HG03439 (cell line): ENCODE measurements around the gene HOXA2.
A peak's percentile ranks its signal among the peaks of the same experiment; 100 is the strongest.

ENCODE experiments used
- ATAC-seq: cut with Tn5 transposase; IDR thresholded peaks from one replicate; pipeline ENCODE4 v1.9.1; 2021; ENCODE audit warnings: mild to moderate bottlenecking, moderate library complexity; ENCODE audit not compliant: unreplicated experiment

HOXA2 gene

GRCh38 chr7:27102581-27103442, at the start of gene HOXA2:
Gene HOXA2, minus strand, starts transcription at chr7:27102683. Its CDS starts 183 bp downstream, at chr7:27102500.
- no peak for ATAC-seq

- ATAC-seq: no peak
Observed at GRCh38 chr7:27151341-27151930, 49.0 kb upstream of the HOXA2 start.

GRCh38 chr7:27150568-27151340, 48.3 kb upstream of the HOXA2 start:
- ATAC-seq: peak; percentile 72

GRCh38 chr7:27149842-27150567, 47.5 kb upstream of the HOXA2 start:
- no peak for ATAC-seq

GRCh38 chr7:27148756-27149641, 46.5 kb upstream of the HOXA2 start:
- no peak for ATAC-seq

- ATAC-seq: no peak
Observed at GRCh38 chr7:27148031-27148755, 45.7 kb upstream of the HOXA2 start.

- no peak for ATAC-seq
Observed at GRCh38 chr7:27147199-27148030, 44.9 kb upstream of the HOXA2 start, which contains the start of gene HOXA6. Gene HOXA6, minus strand, starts transcription at chr7:27147774. Its CDS starts 25 bp downstream, at chr7:27147749.

GRCh38 chr7:27146491-27147198, 44.2 kb upstream of the HOXA2 start:
- no peak for ATAC-seq

- ATAC-seq: no peak
Observed at GRCh38 chr7:27145914-27146412, 43.5 kb upstream of the HOXA2 start.

GRCh38 chr7:27145165-27145913, 42.9 kb upstream of the HOXA2 start:
- no peak for ATAC-seq

- no peak for ATAC-seq
Observed at GRCh38 chr7:27144781-27145164, 42.3 kb upstream of the HOXA2 start.

- ATAC-seq: no peak
Observed at GRCh38 chr7:27143950-27144780, 41.7 kb upstream of the HOXA2 start.

- no peak for ATAC-seq
Observed at GRCh38 chr7:27143023-27143949, 40.8 kb upstream of the HOXA2 start, which contains the start of gene HOXA5. Gene HOXA5, minus strand, starts transcription at chr7:27143681. Its CDS starts 74 bp downstream, at chr7:27143607.

- ATAC-seq: no peak
Observed at GRCh38 chr7:27142580-27143022, 40.1 kb upstream of the HOXA2 start.
